ENCODE measurements around the gene PTCD1. TPM values are rescaled to one million over a fixed set of nuclear protein-coding genes. Genes with fewer than 3 reads are reported as not detected.

Gene PTCD1
- 4.9 TPM for total RNA-seq

- DNase-seq (ENCODE audit: low spot score), result peak; percentile 95
Measured at GRCh38 chr7:99438573-99439480, at the start of gene PTCD1, which contains the start of gene CPSF4. TSS of gene PTCD1 (minus strand) at chr7:99438798. CDS start at chr7:99435242, 3,556 bp downstream. TSS of gene CPSF4 (plus strand) at chr7:99438943. CDS start at chr7:99439083, 140 bp downstream.

GRCh38 chr7:99485094-99485493 is 46.5 kb upstream of the PTCD1 start:
- DNase-seq (ENCODE audit: low spot score), result no peak

- DNase-seq (ENCODE audit: low spot score), result no peak
Measured at GRCh38 chr7:99478464-99479440, 40.2 kb upstream of the PTCD1 start.

GRCh38 chr7:99476107-99476506 is 37.5 kb upstream of the PTCD1 start:
- no peak for DNase-seq (ENCODE audit: low spot score)

GRCh38 chr7:99473315-99473596 is 34.7 kb upstream of the PTCD1 start:
- peak; percentile 28 for DNase-seq (ENCODE audit: low spot score)

- peak; percentile 99 for DNase-seq (ENCODE audit: low spot score)
Measured at GRCh38 chr7:99472561-99473314, 34.1 kb upstream of the PTCD1 start, which contains the start of gene ZNF789. TSS of gene ZNF789 (plus strand) at chr7:99472890. CDS start at chr7:99476457, 3,567 bp downstream.

- DNase-seq (ENCODE audit: low spot score), result no peak
Measured at GRCh38 chr7:99469381-99470065, 30.9 kb upstream of the PTCD1 start.

GRCh38 chr7:99468336-99468918 is 29.8 kb upstream of the PTCD1 start:
- no peak for DNase-seq (ENCODE audit: low spot score)

GRCh38 chr7:99465421-99465768 is 26.8 kb upstream of the PTCD1 start:
- no peak for DNase-seq (ENCODE audit: low spot score)

GRCh38 chr7:99461221-99461620 is 22.6 kb upstream of the PTCD1 start:
- DNase-seq (ENCODE audit: low spot score), result no peak

- no peak for DNase-seq (ENCODE audit: low spot score)
Measured at GRCh38 chr7:99460651-99461050, 22.1 kb upstream of the PTCD1 start.

- DNase-seq (ENCODE audit: low spot score), result no peak
Measured at GRCh38 chr7:99459087-99459486, 20.5 kb upstream of the PTCD1 start.

GRCh38 chr7:99457650-99458493 is 19.3 kb upstream of the PTCD1 start:
- no peak for DNase-seq (ENCODE audit: low spot score)

GRCh38 chr7:99457050-99457649 is 18.6 kb upstream of the PTCD1 start:
- DNase-seq (ENCODE audit: low spot score), result no peak

- DNase-seq (ENCODE audit: low spot score), result no peak
Measured at GRCh38 chr7:99456288-99456687, 17.7 kb upstream of the PTCD1 start.

- no peak for DNase-seq (ENCODE audit: low spot score)
Measured at GRCh38 chr7:99455874-99456273, 17.3 kb upstream of the PTCD1 start.

- no peak for DNase-seq (ENCODE audit: low spot score)
Measured at GRCh38 chr7:99453105-99453504, 14.5 kb upstream of the PTCD1 start.

GRCh38 chr7:99452541-99452940 is 13.9 kb upstream of the PTCD1 start:
- DNase-seq (ENCODE audit: low spot score), result no peak

GRCh38 chr7:99451936-99452335 is 13.3 kb upstream of the PTCD1 start:
- DNase-seq (ENCODE audit: low spot score), result no peak
